ENCODE data around the gene SUFU. TPM values are rescaled to one million over a fixed set of nuclear protein-coding genes. Genes with fewer than 3 reads are reported as not detected.

SUFU gene
- total and polyA plus RNA-seq, 2 experiments from 2014 or later = 2.8 to 5.6 TPM

GRCh38 chr10:102555781-102556328 lies 52.1 kb downstream of the SUFU start:
- no peaks in the 10 kb centered on the region; the same call in 2 of the 3 replicates for H3K4me1 Mint-ChIP-seq
- Histone ChIP-seq H3F3A (replicated peaks; ENCODE audit: low read depth) (no peaks in the 10 kb centered on the region), H2AFZ (no peak overlapping the region), H3K27ac (ENCODE audit: low read depth) (no peak overlapping the region), H4K20me1 (replicated peaks; ENCODE audit: insufficient read depth) (no peaks in the 10 kb centered on the region; the same call in 1 of the 2 replicates), H3K4me1 (ENCODE audit: insufficient read depth) (no peaks in the 10 kb centered on the region), H3K9me2 (ENCODE audit: insufficient read depth) (no peaks in the 10 kb centered on the region), H3K36me3 (ENCODE audit: insufficient read depth) (no peaks in the 10 kb centered on the region), H3K4me2 (no peak overlapping the region), H3K27me3 (ENCODE audit: insufficient read depth) (0 out of 2 replicates have a peak, but pooled peaks cover 3% of the 10 kb centered on the region), H3K79me2 (replicated peaks; ENCODE audit: insufficient read depth) (no peaks in the 10 kb centered on the region), H3K4me3 (no peak overlapping the region)
- no peak overlapping the region for H3K4me3 Mint-ChIP-seq
- H3K27me3 Mint-ChIP-seq (ENCODE audit: insufficient read depth, low read depth, poor library complexity) = no peaks in the 10 kb centered on the region
- DNase-seq (ENCODE audit: low spot score) (no peak), ATAC-seq (no peak)
- no peaks in the 10 kb centered on the region for H3K9me3 Mint-ChIP-seq
- H3K36me3 Mint-ChIP-seq (ENCODE audit: low read depth) = peaks cover 6% of the 10 kb centered on the region; the same call in 2 of the 3 replicates
- TF ChIP-seq EZH2 (IDR thresholded peaks at IDR 0.05; ENCODE audit: low read depth, unreplicated experiment) (no peak), ZNF462 (CRISPR knock-in tag; IDR thresholded peaks at IDR 0.05) (no peak)
- no peak overlapping the region for H3K27ac Mint-ChIP-seq

GRCh38 chr10:102557569-102557968 lies 53.8 kb downstream of the SUFU start:
- no peak overlapping the region for H3K27ac Mint-ChIP-seq

More at GRCh38 chr10:102557569-102557968, 53.8 kb downstream of the SUFU start:
- H3K9me3 Mint-ChIP-seq = no peaks in the 10 kb centered on the region
- H4K20me1 ChIP-seq (replicated peaks; ENCODE audit: insufficient read depth) = peaks cover 4% of the 10 kb centered on the region; the same call in 1 of the 2 replicates
- H3K9me2 ChIP-seq (ENCODE audit: insufficient read depth) = no peaks in the 10 kb centered on the region
- no peak overlapping the region for H3K4me3 Mint-ChIP-seq
- no peak for DNase-seq (ENCODE audit: low spot score)
- no peak overlapping the region for H2AFZ ChIP-seq
- H3K4me3 ChIP-seq = no peak overlapping the region
- H3F3A ChIP-seq (replicated peaks; ENCODE audit: low read depth) = no peaks in the 10 kb centered on the region
- no peak overlapping the region for H3K27ac ChIP-seq (ENCODE audit: low read depth)
- H3K36me3 ChIP-seq (ENCODE audit: insufficient read depth) = no peaks in the 10 kb centered on the region
- no peaks in the 10 kb centered on the region; the same call in 2 of the 3 replicates for H3K4me1 Mint-ChIP-seq
- no peaks in the 10 kb centered on the region for H3K36me3 Mint-ChIP-seq (ENCODE audit: low read depth)
- TF ChIP-seq ZNF331 (CRISPR knock-in tag; IDR thresholded peaks at IDR 0.05; ENCODE audit: low read depth) (no peak), NANOG (IDR thresholded peaks at IDR 0.05; ENCODE audit: borderline replicate concordance) (no peak), STAT1 (IDR thresholded peaks at IDR 0.05; ENCODE audit: unreplicated experiment) (no peak)
- H3K4me2 ChIP-seq = no peak overlapping the region
- peaks cover 5% of the 10 kb centered on the region for H3K27me3 Mint-ChIP-seq (ENCODE audit: insufficient read depth, low read depth, poor library complexity)
- H3K4me1 ChIP-seq (ENCODE audit: insufficient read depth) = no peaks in the 10 kb centered on the region
- H3K27me3 ChIP-seq (ENCODE audit: insufficient read depth) = peaks cover 12% of the 10 kb centered on the region; the same call in 1 of the 2 replicates
- ATAC-seq = no peak
- no peaks in the 10 kb centered on the region for H3K79me2 ChIP-seq (replicated peaks; ENCODE audit: insufficient read depth)
